HL-60/S4 treated with phorbol 12-myristate 13-acetate at 8.2 ng/mL for 4 days and 3 days (cell line): Measurements from ENCODE around the gene WDR45.

Experiments
- in situ Hi-C: fragments of 300-500 bp; cut with MboI; formaldehyde crosslinking; loops from 2 replicates; pipeline ENCODE4 v1.15.0; 2022; ENCODE audit warnings: low sequenced_read_pairs

The WDR45 gene

DNA sequence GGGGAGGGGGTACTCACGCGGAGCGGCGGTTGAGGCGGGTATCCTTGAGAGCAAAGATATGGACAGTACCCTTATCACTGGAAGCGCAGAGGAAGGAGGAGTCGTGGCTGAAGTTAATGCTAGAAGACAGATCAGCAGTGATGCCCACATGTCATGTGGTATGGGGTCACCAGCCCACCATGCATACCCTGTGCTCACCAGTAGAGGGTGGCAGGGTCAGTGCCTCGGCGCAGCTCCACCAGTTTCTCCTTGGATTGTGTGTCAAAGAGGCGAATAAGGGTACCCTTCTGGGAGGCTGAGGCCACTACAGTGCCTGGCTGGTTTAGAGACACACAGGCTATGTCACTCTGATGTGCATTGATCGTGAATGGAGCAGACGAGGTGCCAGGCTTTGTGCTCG lies 4.3 kb downstream of the WDR45 start:
- in situ Hi-C loops: no loop called here

DNA sequence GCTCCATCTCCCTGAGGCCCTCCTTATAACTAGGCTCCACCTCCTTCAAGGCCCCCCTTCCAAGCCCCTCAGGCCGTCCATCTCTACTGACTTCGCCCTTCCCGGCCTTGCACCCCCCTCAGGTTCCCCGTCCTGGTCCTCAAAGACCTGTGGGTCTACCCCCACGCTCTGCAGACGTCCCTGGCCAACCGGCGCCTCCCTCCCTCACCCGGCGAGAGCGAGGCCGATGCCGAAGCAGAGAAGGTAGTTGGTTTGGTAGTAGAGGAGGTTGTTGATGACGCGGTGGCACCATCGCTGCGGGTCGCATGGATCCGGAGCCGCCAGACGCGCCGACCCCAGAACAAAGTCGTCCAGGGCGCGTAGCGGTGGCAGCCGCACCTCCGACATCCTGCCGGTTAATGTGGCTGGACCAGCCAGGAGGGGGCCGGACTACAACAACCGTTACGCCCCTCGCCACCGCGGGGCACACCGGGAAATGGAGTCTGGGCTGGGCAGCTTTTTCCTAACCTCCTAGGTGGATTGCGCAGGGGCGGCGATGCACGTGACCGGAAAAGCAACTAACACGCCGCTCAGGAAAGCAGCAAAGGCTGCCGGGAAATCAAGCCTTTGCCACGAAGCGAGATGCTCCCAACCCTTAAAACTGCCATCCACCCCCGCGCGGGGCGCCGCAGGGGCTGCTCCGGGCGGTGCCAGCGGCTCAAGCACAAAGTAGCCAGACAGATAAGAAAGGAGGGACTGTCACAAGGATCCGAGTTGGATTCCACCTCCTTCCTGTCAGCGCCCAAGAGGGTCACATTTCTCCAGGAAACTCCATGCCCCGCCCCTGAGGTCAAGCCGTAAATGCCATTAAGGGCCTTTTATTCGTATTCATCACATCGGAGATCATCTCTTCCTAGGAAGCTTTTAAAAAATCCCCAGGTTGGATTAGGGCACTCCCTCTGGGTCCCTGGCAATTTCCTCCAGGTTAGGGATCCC lies 5.8 kb downstream of the WDR45 start, which contains the start of gene PRAF2:
Gene PRAF2, minus strand, starts transcription at position 402 of the 975 bp plus-strand sequence. Its CDS starts 15 bp downstream, at position 387.
- in situ Hi-C loops: no loop called here

DNA sequence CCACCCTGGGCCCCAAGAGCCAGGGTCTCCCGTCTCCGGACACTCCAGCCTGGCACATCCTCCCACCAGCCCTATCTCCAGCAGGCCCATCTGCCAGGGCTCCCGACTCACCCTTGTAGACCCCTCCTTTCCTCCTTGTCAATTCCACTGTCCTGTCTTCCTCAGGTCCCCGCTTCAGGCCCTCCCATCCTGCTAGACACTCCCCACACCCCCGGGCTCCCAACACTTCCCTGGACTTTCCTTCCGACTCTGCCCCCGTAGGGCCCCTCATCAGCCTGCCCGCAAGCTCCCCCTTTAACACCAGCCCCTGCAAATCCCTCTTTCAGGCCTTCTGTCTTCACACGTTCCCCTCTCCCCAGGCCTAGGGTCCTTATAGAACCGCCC lies 7.0 kb downstream of the WDR45 start:
- in situ Hi-C loops: no loop called here

DNA sequence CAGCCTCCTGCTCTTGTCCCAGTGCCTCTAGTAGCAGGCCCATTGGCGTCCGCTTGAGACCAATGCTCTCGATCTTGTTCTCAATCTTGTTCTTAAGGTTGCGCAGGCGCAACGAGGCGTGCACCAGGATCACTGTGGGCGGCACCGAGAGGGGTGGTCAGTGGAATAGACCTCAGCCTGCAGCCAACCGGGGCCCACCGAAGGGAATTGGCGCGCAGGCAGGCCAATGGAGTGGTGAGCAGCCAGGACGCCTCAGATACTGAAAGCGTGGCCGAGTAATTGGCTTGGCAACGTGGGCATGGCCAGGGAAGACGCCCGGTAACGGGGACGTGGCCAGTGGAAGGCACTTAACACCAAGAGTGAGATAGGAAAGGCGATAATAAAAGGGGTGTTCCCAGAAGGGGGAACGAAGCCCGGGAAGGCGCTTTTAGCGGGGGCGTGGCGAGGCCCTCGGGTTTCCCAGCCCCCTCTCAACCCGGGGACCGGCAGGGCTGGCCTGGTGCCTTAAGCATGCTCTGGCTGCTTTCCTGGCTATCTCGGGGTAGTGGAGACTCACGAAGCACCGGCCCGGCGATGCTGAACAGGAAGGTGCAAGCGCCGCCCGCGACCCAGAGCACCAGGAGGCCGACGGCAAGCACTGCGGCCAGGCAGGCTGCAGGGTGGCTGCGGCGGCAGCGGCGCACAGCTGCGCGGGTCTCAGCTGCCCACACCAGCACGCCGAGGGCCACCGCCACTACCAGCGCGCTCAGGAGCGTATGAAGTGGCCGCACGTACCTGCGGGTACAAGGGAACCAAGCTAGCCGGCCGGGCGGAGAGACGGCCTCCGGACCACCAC lies 7.6 kb downstream of the WDR45 start:
- in situ Hi-C loops: no loop called here

DNA sequence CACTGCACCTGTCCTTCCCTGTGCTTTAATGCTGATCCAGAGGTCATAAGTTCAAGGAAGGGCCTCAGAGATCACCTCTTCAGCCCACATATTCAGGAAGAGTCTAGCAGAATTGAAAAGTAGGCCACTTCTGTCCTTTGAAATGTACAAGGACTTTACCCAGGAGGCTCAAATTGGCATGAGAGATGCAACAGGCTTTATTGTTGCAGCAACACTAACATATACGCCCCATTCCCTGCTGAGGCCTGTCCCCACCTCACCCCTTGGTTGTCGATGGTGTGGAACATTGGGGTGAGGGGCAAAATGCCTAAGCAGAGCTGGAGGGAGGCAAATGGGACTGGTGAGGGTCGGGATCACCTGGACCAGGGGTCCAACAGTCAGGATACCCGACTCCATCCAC lies 8.7 kb downstream of the WDR45 start:
- in situ Hi-C loops: no loop called here

DNA sequence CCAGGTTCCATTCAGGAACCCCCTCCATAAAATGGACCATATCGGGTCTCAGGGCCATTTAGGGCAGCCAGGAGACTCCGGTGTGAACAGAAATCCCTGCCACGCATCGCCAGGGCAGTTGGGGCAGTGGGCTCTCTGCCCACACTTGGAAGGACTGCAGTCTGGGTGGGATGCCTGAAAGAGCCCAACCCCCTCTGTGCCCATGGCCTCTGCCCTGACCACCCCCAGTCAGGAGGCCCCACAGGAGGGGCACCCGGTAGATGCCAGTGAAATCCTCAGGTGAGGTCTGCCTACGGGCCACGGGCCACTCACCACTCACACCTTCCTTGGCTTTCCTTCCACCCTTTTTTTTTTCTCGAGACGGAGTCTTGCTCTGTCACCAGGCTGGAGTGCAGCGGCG lies 10.6 kb downstream of the WDR45 start:
- in situ Hi-C loops: no loop called here

DNA sequence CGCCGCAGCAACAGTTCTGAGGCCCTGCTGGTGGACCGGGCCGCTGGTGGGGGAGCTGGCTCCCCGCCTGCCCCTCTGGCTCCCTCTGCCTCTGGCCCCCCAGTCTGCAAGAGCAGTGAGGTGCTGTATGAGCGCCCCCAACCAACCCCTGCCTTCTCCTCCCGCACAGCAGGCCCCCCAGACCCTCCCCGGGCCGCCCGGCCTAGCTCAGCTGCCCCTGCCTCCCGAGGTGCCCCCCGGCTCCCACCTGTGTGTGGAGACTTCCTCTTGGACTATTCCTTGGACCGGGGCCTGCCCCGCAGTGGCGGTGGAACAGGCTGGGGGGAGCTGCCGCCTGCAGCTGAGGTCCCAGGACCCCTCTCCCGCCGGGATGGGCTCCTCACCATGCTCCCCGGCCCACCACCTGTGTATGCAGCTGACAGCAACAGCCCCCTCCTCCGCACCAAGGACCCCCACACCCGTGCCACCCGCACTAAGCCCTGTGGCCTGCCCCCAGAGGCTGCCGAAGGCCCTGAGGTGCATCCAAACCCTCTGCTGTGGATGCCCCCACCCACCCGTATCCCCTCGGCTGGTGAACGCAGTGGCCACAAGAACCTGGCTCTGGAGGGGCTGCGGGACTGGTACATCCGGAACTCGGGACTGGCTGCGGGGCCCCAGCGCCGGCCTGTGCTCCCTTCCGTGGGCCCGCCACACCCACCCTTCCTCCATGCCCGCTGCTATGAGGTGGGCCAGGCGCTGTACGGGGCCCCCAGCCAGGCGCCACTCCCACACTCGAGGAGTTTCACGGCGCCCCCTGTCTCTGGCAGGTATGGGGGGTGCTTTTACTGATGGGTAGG lies 12.2 kb downstream of the WDR45 start:
- in situ Hi-C loops: no loop called here

DNA sequence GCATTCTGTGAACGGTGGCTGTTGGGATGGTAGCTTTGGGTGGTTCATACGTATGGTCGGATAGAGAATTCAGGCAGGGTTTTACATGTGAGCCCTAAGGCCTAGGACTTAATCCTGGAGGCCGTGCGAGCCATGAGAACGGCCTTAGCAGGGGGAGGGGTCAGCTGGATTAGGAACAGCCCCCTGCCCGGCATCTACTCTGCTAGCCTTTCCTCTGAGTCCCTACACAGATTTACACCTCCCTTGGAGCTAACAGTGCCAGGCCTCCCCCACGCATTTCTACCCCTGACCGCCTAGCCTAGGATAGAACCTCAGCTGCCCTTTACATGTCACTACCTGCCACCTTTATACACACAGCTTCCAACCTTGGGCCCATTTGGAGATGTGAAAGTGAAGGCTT lies 13.0 kb downstream of the WDR45 start:
- in situ Hi-C loops: no loop called here

DNA sequence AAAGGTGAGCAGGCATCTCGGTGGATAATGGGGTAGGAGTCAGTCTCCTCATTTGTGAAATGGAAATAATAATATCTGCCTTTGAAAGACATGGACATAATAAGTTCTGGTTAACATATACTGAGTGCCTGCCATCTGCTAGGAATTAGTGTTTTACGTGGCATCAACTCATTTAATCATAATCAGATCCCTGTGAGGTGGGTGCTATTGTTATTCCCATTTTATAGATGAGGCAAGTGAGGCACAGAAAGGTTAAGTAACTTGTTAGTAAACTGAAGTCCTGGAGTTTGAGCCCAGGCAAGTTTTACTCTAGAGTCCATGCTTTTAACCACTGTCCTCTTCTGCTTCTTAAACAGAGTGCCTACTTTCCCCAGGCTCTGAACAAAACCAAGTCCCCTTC lies 13.4 kb downstream of the WDR45 start:
- in situ Hi-C loops: no loop called here

DNA sequence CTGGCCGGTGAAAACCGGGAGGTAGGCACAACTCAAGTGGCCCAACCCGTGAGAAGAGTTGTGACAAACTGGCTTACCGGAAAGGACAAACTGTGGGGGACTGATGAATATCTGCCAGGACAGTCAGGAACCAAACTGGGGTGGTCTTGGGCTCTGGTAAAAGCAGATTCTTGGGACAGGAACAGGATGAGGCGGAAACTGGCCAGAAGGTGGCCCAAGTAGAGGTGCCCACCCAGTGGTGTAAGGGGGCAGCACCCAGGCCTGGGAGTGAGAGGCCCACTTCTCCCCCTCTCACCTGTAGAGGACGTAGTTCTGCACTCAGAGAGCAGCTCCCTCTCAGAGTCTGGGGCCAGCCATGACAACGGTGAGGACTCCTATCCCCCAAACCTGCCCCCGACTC lies 15.0 kb downstream of the WDR45 start:
- in situ Hi-C loops: no loop called here

DNA sequence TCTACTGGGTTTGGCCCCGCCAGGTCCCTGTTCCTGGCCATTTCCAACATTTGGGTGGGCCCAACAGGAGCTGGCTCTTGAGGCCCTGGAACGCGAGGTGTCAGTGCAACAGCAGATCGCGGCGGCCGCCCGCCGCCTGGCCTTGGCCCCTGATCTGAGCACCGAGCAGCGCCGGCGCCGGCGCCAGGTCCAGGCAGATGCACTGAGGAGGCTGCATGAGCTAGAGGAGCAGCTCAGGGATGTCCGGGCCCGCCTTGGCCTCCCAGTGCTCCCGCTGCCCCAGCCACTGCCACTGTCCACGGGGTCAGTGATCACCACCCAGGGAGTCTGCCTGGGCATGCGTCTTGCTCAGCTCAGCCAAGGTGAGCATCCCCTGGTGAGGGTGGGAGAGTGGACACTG lies 15.4 kb downstream of the WDR45 start:
- in situ Hi-C loops: no loop called here

DNA sequence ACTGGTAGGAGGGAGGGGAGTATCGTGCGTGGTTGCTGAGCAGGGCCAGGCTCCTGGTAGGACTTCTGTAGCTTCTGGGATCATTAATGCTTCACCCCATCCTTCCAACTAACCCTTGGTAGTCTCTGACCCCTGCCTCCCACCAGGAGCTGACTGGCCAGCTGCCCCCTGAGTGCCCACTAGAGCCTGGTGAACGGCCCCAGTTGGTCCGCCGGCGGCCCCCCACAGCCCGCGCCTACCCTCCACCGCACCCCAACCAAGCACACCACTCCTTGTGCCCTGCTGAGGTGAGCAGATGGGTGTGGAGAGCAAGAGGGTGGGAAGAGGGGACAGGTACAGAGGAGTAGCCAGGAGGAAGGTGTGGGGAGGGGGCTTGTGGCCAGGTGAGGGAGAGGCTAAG lies 16.0 kb downstream of the WDR45 start:
- in situ Hi-C loops: no loop called here

DNA sequence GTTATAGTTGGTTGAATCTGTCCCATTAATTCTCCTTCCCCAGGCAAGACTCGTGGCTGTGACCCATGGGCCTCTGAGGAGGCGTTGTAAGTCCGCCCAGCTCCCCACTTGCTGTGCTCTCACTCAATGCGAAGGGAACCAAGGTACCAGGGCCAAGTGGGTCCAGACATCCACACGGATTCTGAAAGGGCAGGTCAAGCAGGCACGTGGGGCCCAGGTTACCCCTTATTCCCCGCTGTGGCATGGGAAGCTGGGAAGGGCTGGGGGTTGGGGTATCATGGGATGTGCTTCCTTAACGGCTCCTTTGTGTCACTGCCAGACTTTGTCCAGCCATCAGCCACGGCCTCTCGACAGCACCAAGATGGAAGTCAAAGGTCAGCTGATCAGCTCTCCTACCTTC lies 17.8 kb downstream of the WDR45 start:
- in situ Hi-C loops: no loop called here

DNA sequence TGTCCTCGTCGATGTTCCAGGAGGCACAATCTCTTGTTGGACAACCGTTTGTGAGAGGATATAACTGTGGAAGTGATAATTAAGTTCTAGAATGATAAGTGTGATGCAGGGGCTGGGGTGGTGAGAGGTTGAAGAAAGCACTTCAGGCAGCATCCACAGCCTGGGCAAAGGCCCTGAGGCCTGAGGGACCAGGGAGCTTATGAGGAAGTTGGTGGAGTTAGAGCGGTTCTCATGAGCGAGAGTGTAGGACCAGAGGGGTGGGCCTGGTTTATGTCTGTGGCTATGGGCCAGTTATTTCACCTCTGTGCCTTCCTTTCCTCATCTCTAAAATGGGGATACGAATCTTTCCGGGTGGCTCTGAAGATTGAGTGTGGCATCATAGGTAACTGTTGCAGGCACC lies 18.2 kb downstream of the WDR45 start:
- in situ Hi-C loops: no loop called here

DNA sequence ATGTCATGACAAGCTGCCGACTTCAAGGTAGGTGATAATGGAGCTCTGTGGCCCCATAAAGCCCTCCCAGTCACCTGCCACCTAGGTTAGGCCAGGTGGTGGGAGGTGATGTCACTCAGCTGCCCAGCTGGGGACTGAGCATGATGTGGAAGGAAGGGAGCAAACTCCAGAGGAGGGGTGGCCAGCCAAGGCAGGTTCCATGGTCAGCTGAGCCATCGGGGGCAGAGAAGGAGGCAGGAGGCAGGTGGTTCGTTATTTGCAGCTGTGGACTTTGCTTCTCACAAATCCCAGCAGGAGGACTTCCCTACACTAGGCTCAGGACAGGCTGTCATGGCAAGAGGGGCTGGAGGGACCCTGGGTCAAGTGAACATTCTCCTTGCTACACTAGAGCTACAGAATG lies 18.8 kb downstream of the WDR45 start:
- in situ Hi-C loops: no loop called here

DNA sequence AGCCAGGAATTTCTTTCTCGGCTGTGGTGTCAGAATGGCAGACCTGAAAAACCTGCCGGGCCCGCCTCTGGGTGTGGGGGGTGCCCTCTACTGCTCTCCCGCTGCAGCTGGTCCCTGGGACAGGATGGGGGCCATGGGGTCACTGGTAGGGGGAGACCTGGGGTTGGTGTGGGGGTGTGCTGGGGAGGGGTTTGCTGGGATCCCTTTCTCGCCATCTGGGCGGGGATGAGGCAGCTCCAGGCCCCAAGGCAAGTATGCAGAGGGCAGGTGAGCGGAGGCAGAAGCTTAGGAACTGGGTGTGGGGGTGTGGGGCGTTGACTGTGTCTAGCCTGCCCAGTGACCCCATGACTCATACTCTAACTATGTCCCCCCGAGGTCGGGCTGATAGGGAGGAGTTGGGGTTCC lies 20.0 kb downstream of the WDR45 start:
- in situ Hi-C loops: no loop called here

DNA sequence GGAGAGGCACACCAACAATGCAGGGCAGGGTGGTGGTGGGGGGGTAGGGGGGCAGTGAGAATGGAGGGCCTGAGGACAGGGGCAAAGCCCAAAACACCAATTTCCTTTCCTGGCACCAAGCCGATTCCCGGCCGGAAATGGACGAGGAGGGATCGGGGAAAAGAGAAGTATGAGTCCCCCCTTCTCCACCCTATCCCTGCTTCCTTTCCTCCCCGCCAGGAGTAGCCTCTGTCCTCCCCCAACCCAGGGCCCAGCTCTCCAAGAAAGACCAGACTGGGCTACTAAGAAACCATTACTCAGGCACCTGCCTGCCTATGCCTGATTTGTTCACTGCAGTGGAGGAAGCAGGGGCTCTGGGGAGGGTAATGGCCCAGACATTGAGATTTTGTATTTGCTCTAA lies 20.5 kb downstream of the WDR45 start:
- in situ Hi-C loops: no loop called here

DNA sequence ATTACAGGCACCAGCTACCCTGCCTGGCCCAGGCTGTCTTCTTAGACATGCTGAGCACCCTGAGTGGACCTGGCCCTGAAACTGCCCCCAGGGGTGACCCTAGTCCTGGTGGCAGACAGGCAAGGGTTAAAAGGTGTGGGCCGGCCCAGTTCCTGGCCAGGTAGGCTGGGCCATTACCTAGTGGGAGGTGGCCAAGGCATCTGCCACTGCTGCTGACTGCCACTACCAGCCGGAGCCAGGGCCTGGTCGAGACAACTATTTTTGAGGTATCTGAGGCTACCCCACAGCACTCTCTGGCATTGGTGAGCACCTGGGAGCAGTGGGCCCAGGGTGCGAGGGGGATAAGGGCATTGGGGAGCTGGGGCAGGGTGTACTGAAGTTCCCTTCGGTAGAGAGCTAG lies 20.9 kb downstream of the WDR45 start, which contains the start of gene CCDC120:
Gene CCDC120, plus strand, starts transcription at position 206 of the 400 bp plus-strand sequence. CDS start 3,043 bp downstream, outside the sequence.
- in situ Hi-C loops: no loop called here

DNA sequence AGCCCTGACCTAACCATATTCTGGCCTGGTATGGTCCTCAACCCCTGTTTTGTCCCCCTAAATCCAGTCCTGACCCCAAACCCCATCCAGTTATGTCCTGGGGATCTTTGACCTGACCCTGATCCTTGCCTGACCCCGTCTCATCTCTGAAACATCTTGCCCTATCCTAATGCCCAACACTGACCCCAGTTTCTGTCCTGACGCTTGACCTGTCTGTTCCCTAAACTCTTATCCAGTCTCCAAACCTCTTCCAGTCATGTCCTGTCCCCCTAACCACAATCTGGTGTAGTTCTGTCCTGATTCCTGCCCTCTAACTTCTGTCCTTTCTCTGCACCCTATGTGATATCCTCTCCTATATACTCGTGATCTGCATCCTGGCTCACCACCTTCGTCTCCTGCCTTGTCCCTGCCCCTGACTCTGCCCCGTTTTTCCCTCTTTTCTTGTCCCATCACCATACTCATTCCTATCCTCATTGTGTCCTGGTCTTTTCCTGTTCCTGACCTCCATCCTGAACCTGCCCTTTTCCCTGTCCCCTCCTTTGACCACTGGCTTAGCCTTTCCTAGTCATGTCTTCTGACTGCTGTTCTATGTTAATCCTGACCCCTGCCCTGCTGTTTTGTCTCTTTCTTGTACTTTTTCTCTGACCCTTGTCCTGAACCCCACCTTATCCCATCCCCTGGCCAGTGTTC lies 25.5 kb downstream of the WDR45 start:
- in situ Hi-C loops: no loop called here
